ENCODE data around the gene HSH2D.
"Not testable (repeated sequence)": the region's sequence is repeated elsewhere in the genome, so short reads cannot be mapped to it uniquely, and the experiment has no call there.

The HSH2D gene

GRCh38 chr19:16143399-16144215 lies at the start of gene HSH2D:
TSS of gene HSH2D (plus strand) at chr19:16143685. CDS start at chr19:16148751, 5,066 bp downstream.
- no peak for DNase-seq (ENCODE audit: low read depth)

- DNase-seq (ENCODE audit: low read depth): no peak
Observed at GRCh38 chr19:16094360-16095070, 49.0 kb upstream of the HSH2D start.

GRCh38 chr19:16095071-16095571 lies 48.4 kb upstream of the HSH2D start:
- DNase-seq (ENCODE audit: low read depth): no peak

- DNase-seq (ENCODE audit: low read depth): no peak
Observed at GRCh38 chr19:16096280-16096855, 47.1 kb upstream of the HSH2D start.

GRCh38 chr19:16098416-16098768 lies 45.1 kb upstream of the HSH2D start:
- DNase-seq (ENCODE audit: low read depth): no peak

GRCh38 chr19:16098821-16099220 lies 44.7 kb upstream of the HSH2D start:
- DNase-seq (ENCODE audit: low read depth): no peak

GRCh38 chr19:16099314-16099965 lies 44.0 kb upstream of the HSH2D start:
- not testable (repeated sequence) for DNase-seq (ENCODE audit: low read depth)

- DNase-seq (ENCODE audit: low read depth): no peak
Observed at GRCh38 chr19:16100524-16100923, 43.0 kb upstream of the HSH2D start.

DNA sequence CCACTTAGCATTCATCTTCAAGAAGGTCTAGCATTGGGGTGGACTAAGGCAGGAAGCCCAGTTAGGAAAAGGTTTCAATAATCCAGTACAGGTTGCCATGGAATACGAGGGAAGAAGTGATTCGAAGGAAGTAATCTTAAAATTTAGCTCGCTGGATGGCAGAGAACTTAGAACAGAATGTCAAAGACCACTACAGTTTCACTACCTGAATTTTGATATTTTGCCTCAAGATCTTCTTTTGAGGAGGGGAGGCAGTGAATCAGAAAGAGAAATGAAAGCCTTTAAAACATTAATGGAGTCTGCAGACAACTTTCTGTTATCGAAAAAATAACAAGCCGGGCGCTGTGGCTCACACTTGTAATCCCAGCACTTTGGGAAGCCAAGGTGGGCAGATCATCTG lies 38.8 kb upstream of the HSH2D start:
- DNase-seq (ENCODE audit: low read depth): no peak

GRCh38 chr19:16106121-16106520 lies 37.4 kb upstream of the HSH2D start:
- no peak for DNase-seq (ENCODE audit: low read depth)

DNA sequence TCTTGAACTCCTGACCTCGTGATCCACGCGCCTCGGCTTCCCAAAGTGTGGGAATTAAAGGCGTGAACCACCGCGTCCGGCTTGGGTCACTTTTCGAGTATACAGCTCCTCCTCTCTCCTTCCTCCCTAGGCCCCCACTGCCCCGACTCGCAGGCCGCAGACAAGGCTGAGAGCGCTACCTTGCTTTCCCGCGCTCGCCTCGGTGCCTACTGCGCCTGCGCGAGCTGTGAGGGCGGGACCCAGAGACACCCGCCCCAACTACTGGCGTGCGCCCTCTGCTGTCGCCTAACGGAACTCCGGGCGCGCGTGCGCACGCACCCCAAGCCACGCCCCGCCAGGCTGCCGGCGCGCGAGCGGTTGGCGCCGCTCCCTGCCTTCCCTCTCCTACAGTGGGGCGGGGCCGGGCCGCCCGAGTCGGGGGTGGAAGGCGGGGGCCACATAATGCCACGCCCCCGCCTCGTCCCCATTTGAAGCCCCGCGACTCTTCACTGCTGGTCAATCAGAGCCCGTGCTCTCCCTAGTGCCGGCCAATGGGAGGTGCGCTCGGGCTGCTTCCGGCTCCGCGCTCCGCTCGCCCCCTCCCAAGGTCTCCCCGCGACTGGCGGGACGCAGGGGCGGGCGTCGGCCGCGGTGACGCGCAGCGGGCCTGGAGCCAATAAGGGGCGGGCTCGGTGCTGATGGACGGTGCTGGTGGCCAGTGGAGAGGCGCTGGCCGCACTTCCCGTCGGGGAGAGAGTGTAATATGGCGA lies 32.2 kb upstream of the HSH2D start, which contains the start of gene RAB8A:
TSS of gene RAB8A (plus strand) at position 730 of the 749 bp plus-strand sequence. CDS start at position 743, 13 bp downstream.
- DNase-seq (ENCODE audit: low read depth): peak; percentile 99

GRCh38 chr19:16111909-16112752 lies 31.4 kb upstream of the HSH2D start:
- DNase-seq (ENCODE audit: low read depth): no peak

DNA sequence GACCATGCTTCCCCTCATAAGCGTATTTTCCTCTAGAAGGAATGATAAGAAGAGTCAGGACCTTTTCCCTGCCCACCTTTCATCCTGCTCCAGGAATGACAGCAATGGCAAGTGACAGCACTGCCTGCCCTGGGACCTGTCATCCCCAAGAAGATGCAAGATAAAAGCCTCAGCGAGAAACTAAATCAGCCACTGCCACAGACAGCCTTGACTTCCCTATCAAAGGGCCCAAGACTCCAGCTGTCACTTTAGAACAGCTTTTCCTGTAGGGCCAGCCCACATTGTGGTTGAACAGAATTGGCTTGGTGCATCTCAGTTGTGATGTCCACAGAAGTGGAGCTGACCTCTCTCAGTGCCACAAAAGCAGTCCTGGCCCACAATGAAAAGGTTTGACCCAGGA lies 30.7 kb upstream of the HSH2D start:
- no peak for DNase-seq (ENCODE audit: low read depth)

GRCh38 chr19:16113727-16114126 lies 29.8 kb upstream of the HSH2D start:
- no peak for DNase-seq (ENCODE audit: low read depth)

DNA sequence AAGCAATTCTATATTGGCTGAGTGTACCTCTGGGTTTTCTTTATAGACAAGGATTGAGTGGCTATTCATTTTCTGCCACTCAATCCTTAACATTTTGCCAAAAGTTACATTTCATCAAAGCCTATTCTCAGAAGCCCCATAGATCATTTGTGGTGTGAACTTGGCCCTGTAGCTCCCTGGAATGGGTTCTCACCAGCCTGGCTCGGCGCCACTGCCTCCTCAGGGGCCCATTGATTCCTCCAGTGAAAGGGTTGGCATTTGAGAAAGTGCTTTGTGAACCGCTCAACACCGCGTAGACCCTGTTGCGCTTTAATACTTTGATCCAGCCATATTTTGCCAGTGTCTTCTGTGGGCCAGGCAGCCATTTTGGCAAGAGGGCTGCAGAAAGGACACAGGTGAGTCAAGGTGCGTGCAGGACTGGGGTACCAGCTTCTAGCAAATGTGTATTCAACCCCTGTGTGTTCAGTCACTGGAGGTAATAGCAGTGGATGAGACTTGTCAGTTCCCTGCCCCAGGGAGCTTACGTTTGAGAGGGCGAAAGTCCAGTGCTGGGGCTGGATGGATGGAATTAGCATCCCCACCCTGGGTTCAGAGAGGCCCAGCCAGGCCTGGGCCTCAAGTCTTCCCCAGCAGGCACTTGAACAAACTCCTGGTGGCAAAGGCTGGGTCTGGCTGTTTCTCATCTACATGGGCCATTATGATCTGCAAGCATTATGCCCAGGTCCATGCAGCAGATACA lies 28.0 kb upstream of the HSH2D start:
- DNase-seq (ENCODE audit: low read depth): no peak

GRCh38 chr19:16116067-16116466 lies 27.4 kb upstream of the HSH2D start:
- no peak for DNase-seq (ENCODE audit: low read depth)

DNA sequence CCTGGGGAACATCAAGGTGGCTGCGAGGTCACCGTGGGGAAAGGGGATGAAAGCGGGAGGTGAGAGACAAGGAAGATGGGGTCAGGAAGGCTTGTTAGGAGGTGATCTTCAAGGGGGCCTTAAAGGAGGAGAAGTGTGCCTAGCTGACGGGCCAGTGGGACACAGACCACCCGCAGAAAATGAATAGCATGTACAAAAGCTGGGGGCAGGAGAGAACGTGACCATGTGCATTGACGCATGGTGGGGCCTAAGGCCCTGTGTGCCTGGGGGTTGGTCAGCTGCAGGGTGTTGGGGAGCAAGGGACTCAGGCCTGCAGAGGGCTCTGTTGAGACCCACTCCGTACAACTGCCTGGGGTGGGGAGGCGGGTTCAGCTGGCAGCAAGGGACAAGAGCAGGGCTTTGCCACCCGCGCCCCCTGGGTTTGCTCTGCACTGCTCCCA lies 25.9 kb upstream of the HSH2D start:
- DNase-seq (ENCODE audit: low read depth): no peak

- no peak for DNase-seq (ENCODE audit: low read depth)
Observed at GRCh38 chr19:16118489-16119033, 24.9 kb upstream of the HSH2D start.

DNA sequence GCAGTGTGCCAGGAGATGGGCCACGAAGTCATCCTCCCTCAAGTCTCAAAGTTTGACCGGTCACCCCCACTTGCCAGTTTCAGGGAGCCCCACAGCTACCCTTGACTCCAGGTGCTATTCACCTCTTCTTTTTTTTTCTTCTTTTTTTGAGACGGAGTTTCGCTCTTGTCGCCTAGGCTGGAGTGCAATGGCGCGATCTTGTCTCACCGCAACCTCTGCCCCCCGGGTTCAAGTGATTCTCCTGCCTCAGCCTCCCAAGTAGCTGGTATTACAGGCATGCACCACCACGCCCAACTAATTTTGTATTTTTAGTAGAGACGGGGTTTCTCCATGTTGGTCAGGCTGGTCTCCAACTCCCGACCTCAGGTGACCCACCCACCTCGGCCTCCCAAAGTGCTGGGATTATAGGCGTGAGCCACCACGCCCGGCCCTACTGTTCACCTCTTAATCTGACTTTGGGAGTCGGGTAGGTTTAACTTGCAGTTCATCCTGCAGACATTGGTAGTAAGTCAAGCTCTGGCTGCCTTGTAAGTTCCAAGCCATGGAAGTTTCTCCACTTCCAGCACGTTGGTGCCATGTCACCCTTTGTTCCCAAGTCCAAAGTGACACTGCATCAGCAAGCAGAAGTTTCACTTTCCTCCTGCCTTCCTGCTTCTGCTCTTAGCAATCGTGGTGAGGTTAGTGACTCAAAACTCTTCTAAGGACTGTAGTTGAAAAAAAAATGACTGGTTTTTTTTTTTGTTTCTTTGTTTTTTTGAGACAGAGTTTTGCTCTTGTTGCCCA lies 24.2 kb upstream of the HSH2D start:
- not testable (repeated sequence) for DNase-seq (ENCODE audit: low read depth)
